H1 (cell line): ENCODE data around the gene ZNF385C. TPM values are rescaled to one million over a fixed set of nuclear protein-coding genes. Genes with fewer than 3 reads are reported as not detected.

ENCODE experiments used
- BCL11A ChIP-seq, 2 experiments: IDR thresholded peaks; one replicate each; pipeline ENCODE4 v1.6.1; 2011; ENCODE audit warnings: low read depth in 2 of 2, low read length in 2 of 2, mild to moderate bottlenecking in 2 of 2
- EZH2 ChIP-seq: fragments of 200-600 bp; sonication (generic); IDR thresholded peaks from 2 replicates; pipeline ENCODE4 v1.7.1; 2012; ENCODE audit warnings: low read depth, mild to moderate bottlenecking, moderate library complexity, low read length, inconsistent platforms; ENCODE audit not compliant: severe bottlenecking
- NRF1 ChIP-seq: IDR thresholded peaks from 2 replicates; pipeline ENCODE4 v1.6.1; 2011; ENCODE audit warnings: mild to moderate bottlenecking, low read depth, low read length, improper control_type of control experiment
- PHF8 ChIP-seq: fragments of 200-600 bp; sonication (generic); conservative IDR thresholded peaks from 2 replicates; pipeline ENCODE4 v1.7.1; 2012; ENCODE audit warnings: low read depth, mild to moderate bottlenecking, inconsistent platforms, low read length, moderate library complexity
- POLR2A ChIP-seq, 2 experiments: IDR thresholded peaks; 1 replicate in 1 of 2; 2 replicates in 1 of 2; pipeline ENCODE4 v1.6.1; 2011; ENCODE audit warnings: low read depth in 2 of 2, low read length in 2 of 2, mild to moderate bottlenecking in 2 of 2; ENCODE audit errors: control extremely low read depth in 1 of 2
- YY1 ChIP-seq: IDR thresholded peaks from 2 replicates; pipeline ENCODE4 v1.6.1; 2011; ENCODE audit warnings: low read depth, mild to moderate bottlenecking, low read length
- polyA plus RNA-seq, 7 experiments: library from polyadenylated mRNA; depleted of rRNA in 3 of 7; stranded (reverse) in 5 of 7; unstranded in 2 of 7; fragments of >200 nt in 5 of 7; fragments of 200-250 nt in 2 of 7; gene quantifications; 1 replicate in 5 of 7; 2 replicates in 1 of 7; 4 replicates in 1 of 7; pipeline versions ENCODE4 v1.2.1 to v1.2.3, GENCODE V29; 2011 to 2013; ENCODE audit warnings: missing spikeins in 2 of 7, mixed read lengths in 2 of 7
- total RNA-seq: library from RNA; stranded (reverse); fragmentation: NEBNext Ultra II Directional; extraction: Animal tissue kit (Norgen Biotek cat#: 25700); gene quantifications from 2 replicates; pipeline ENCODE4 v1.2.1, GENCODE V29; 2021
- TF ChIP-seq, protein P1 (sequence below): IDR thresholded peaks from 2 replicates; pipeline ENCODE4 v1.6.1; 2012; ENCODE audit warnings: inconsistent platforms

ZNF385C gene
- total and polyA plus RNA-seq, 2 of the 8 experiments (the other 6 are each of a cell fraction or from before 2014, with no cell fraction given) = 3.9 to 6.1 TPM

DNA sequence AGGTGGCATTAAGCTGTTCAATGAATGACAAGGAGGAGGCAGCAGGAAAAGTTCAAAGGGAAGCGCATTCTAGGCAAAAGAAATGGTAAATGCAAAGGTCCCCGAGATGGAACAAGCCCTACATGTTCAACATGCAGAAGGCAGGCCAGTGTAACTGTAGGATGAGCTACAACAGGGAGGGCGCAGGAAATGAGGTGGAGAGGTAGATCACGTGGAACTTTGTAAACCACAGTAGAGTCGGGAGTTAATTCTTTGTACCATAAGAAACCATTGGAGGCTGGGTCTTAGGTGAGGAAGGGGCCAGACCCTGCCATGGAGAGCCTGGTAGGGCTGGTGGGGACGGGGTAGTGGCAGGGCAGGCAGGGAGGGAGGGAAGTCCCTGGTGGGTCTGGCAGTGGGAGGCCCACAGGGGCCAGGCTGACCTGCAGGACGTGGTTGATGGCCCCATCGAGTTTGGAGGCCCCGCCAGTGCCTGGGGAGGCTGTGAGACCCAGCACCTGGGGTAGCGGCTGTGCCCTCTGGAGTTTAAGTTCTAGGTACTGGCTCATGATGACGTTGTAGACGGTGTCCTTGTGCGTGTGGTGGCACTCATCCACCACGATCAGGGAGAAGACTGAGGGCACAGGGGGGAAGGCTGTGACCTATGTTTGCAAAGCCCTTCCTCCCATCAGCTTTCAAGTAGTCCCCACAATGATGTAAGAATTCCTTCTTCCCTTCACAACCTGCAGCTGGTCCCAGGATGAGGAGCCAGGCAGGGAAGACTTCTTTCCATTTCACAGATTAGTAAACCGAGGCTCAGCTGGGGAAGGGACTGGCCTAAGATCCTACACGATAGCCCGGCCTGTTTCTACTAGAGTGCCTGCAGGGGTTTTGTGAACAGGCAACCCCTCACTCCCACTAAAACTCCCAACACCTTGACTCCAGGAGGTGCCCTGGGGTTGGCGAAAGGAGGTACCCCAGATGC lies 12.3 kb upstream of the ZNF385C start (continued):
- no peak for TF ChIP-seq EZH2
- TF ChIP-seq, protein P1, sequence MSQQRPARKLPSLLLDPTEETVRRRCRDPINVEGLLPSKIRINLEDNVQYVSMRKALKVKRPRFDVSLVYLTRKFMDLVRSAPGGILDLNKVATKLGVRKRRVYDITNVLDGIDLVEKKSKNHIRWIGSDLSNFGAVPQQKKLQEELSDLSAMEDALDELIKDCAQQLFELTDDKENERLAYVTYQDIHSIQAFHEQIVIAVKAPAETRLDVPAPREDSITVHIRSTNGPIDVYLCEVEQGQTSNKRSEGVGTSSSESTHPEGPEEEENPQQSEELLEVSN = no peak
- no peak for TF ChIP-seq POLR2A (IDR thresholded peaks at IDR 0.05; ENCODE audit: control extremely low read depth in 1 of 2, low read depth in 2 of 2, low read length in 2 of 2)
- TF ChIP-seq YY1 = no peak
- no peak for TF ChIP-seq NRF1
- TF ChIP-seq PHF8 = no peak
- TF ChIP-seq BCL11A (IDR thresholded peaks at IDR 0.05; ENCODE audit: low read depth in 2 of 2, low read length in 2 of 2) = no peak
